SK-N-SH (cell line): Measurements from ENCODE around the gene SLC47A1. TPM values are rescaled to one million over a fixed set of nuclear protein-coding genes. Genes with fewer than 3 reads are reported as not detected.

Source experiments
- CTCF ChIA-PET: fragments of 300-600, 350-600 bp; formaldehyde crosslinking; extraction: SDS; loops from one replicate; lab custom pipeline; 2021; lab: Yijun Ruan, JAX
- POLR2A ChIA-PET: fragments of 350-600 bp; sonication (Branson Sonifier 250); formaldehyde crosslinking; extraction: SDS; loops from one replicate; lab custom pipeline; 2020; ENCODE audit warnings: antibody characterized with exemption, inconsistent platforms; lab: Yijun Ruan, JAX
- DNase-seq: peaks from one replicate; pipeline ENCODE4 v3.0.0; 2012
- H2AFZ ChIP-seq: fragments of 200-600 bp; sonication (generic); 2 replicates; pipeline ENCODE4 v1.8.1; 2016; ENCODE audit warnings: antibody characterized with exemption, mild to moderate bottlenecking, low read depth
- H3F3A ChIP-seq: fragments of 200-600 bp; sonication (generic); replicated peaks from 2 replicates; pipeline ENCODE3; 2016; ENCODE audit warnings: antibody characterized with exemption, mild to moderate bottlenecking; ENCODE audit not compliant: insufficient read depth
- H3K27ac ChIP-seq, 2 experiments: fragments of 200-500 bp in 1 of 2; fragments of 200-600 bp in 1 of 2; sonication (Bioruptor generic) in 1 of 2; sonication (generic), shearing (Covaris generic) in 1 of 2; 2 replicates each; pipeline versions ENCODE4 v1.5.1 to v1.6.1; 2014 to 2016; ENCODE audit warnings: low read depth in 2 of 2, inconsistent platforms in 1 of 2, low read length in 1 of 2, mild to moderate bottlenecking in 1 of 2, mixed read lengths in 1 of 2
- H3K27me3 ChIP-seq: fragments of 200-600 bp; sonication (generic), shearing (Covaris generic); 2 replicates; pipeline ENCODE4 v1.6.1; 2016; ENCODE audit warnings: mixed run types; ENCODE audit not compliant: insufficient read depth
- H3K36me3 ChIP-seq, 2 experiments: fragments of 200-500 bp in 1 of 2; fragments of 200-600 bp in 1 of 2; sonication (Bioruptor generic) in 1 of 2; sonication (generic) in 1 of 2; replicated peaks in 1 of 2; 2 replicates each; pipeline versions ENCODE3 to v1.5.1; 2014 to 2016; ENCODE audit warnings: low read length in 1 of 2, mild to moderate bottlenecking in 1 of 2; ENCODE audit not compliant: insufficient read depth in 2 of 2, control insufficient read depth in 1 of 2
- H3K4me1 ChIP-seq, 2 experiments: fragments of 200-500 bp in 1 of 2; fragments of 200-600 bp in 1 of 2; sonication (Bioruptor generic) in 1 of 2; sonication (generic), shearing (Covaris generic) in 1 of 2; 2 replicates each; pipeline versions ENCODE4 v1.5.1 to v1.6.1; 2014 to 2016; ENCODE audit warnings: low read depth in 1 of 2, low read length in 1 of 2, mixed run types in 1 of 2; ENCODE audit not compliant: insufficient read depth in 2 of 2, control insufficient read depth in 1 of 2
- H3K4me2 ChIP-seq: fragments of 200-600 bp; sonication (generic), shearing (Covaris generic); 2 replicates; pipeline ENCODE4 v1.6.1; 2017; ENCODE audit warnings: mixed run types
- H3K4me3 ChIP-seq, 2 experiments: fragments of 200-500 bp in 1 of 2; fragments of 200-600 bp in 1 of 2; sonication (Bioruptor generic) in 1 of 2; sonication (generic), shearing (Covaris generic) in 1 of 2; 2 replicates each; pipeline versions ENCODE4 v1.5.1 to v1.8.1; 2014 to 2016; ENCODE audit warnings: low read depth in 2 of 2, inconsistent platforms in 1 of 2, low read length in 1 of 2, mild to moderate bottlenecking in 1 of 2, mixed read lengths in 1 of 2, moderate library complexity in 1 of 2
- H3K79me2 ChIP-seq: fragments of 200-600 bp; sonication (generic); 2 replicates; pipeline ENCODE4 v1.8.1; 2017; ENCODE audit warnings: mild to moderate bottlenecking; ENCODE audit not compliant: insufficient read depth
- H3K9ac ChIP-seq: fragments of 200-600 bp; sonication (generic); 2 replicates; pipeline ENCODE4 v1.6.1; 2017; ENCODE audit warnings: mixed run types
- H3K9me2 ChIP-seq: fragments of 200-600 bp; sonication (generic); 2 replicates; pipeline ENCODE4 v1.6.1; 2017; ENCODE audit warnings: mixed run types
- H3K9me3 ChIP-seq: fragments of 200-600 bp; sonication (generic); 2 replicates; pipeline ENCODE4 v1.6.1; 2017; ENCODE audit warnings: mixed run types, mild to moderate bottlenecking, moderate library complexity
- H4K20me1 ChIP-seq: fragments of 200-600 bp; sonication (generic); 2 replicates; pipeline ENCODE4 v1.6.1; 2017; ENCODE audit warnings: mild to moderate bottlenecking, mixed run types; ENCODE audit not compliant: insufficient read depth
- CHD2 ChIP-seq: fragments of 150-350 bp; IDR thresholded peaks from 2 replicates; pipeline ENCODE4 v1.6.1; 2018; ENCODE audit warnings: low read length; ENCODE audit not compliant: partially characterized antibody
- ELF1 ChIP-seq: IDR thresholded peaks from 2 replicates; pipeline ENCODE4 v1.4.0; 2012
- EP300 ChIP-seq, 2 experiments: IDR thresholded peaks; 2 replicates each; pipeline versions ENCODE4 v1.4.0 to v1.6.1; 2012; ENCODE audit warnings: borderline replicate concordance in 1 of 2, low read depth in 1 of 2, low read length in 1 of 2
- FOSL2 ChIP-seq: IDR thresholded peaks from 2 replicates; pipeline ENCODE4 v1.4.0; 2012; ENCODE audit warnings: low read depth, mild to moderate bottlenecking, moderate library complexity, borderline replicate concordance
- FOXJ3 ChIP-seq: sonication (generic); formaldehyde crosslinking; IDR thresholded peaks from 2 replicates; pipeline ENCODE4 v1.5.1; 2020; ENCODE audit warnings: mild to moderate bottlenecking, missing genetic modification reagents
- GATA2 ChIP-seq: sonication (generic); formaldehyde crosslinking; IDR thresholded peaks from 2 replicates; pipeline ENCODE4 v1.5.0; 2020; ENCODE audit warnings: mild to moderate bottlenecking, missing genetic modification reagents
- NFIC ChIP-seq: IDR thresholded peaks from 2 replicates; pipeline ENCODE4 v1.4.0; 2012; ENCODE audit warnings: borderline replicate concordance
- RAD21 ChIP-seq: IDR thresholded peaks from 2 replicates; pipeline ENCODE4 v1.6.1; 2012; ENCODE audit warnings: mild to moderate bottlenecking, low read length
- RXRA ChIP-seq: IDR thresholded peaks from 2 replicates; pipeline ENCODE4 v1.4.0; 2012; ENCODE audit warnings: low read depth, mild to moderate bottlenecking, borderline replicate concordance
- WGBS: methylation state at CpG from one replicate; pipeline ENCODE4 v1.1.6; 2017; ENCODE audit warnings: low lambda C conversion rate; 5-methylcytosine and 5-hydroxymethylcytosine counted together
- polyA plus RNA-seq, 3 experiments: library from polyadenylated mRNA; depleted of rRNA; stranded (reverse); fragments of >200 nt; gene quantifications; 2 replicates each; pipeline ENCODE4 v1.2.3, GENCODE V29; 2012
- TF ChIP-seq, protein P1 (sequence below): fragments of 200-600 bp; sonication (generic); IDR thresholded peaks from 2 replicates; pipeline ENCODE4 v1.6.1; 2017; ENCODE audit warnings: antibody characterized with exemption, mild to moderate bottlenecking, moderate library complexity
- TF ChIP-seq, protein P2 (sequence below): IDR thresholded peaks from 2 replicates; pipeline ENCODE4 v1.4.0; 2012; ENCODE audit warnings: low read depth, borderline replicate concordance
- TF ChIP-seq, protein P3 (sequence below): fragments of 150-350 bp; IDR thresholded peaks from 2 replicates; pipeline ENCODE4 v1.6.1; 2016; ENCODE audit warnings: mild to moderate bottlenecking, low read depth, low read length

The SLC47A1 gene
- polyA plus RNA-seq, 1 of the 3 experiments (the other 2 are of a cell fraction): 3.5 TPM

DNA sequence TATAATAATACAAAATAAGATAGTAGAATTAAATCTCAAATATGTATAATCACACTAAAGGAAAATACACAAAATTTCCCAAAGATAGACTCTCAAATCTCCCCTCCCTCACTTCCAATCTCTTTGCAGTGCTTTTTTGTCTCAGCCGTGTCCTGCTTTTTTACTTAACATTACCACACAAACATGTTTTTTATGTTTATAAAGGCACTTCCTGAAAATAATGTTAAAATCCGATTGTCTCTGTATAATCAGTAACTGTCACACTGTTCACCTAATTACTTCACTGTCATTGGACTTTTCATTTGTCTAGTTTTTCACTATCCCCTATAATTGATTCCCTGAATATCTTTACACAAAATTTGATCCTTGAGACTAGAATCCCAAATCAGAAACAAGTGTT is 76.7 kb downstream of the SLC47A1 start:
- TF ChIP-seq NFIC (no peak), CHD2 (no peak), RXRA (no peak), FOXJ3 (CRISPR knock-in tag) (no peak), ELF1 (no peak), EP300 (IDR thresholded peaks at IDR 0.05; ENCODE audit: borderline replicate concordance in 1 of 2, low read depth in 1 of 2, low read length in 1 of 2) (no peak), FOSL2 (no peak)
- TF ChIP-seq, protein P1, sequence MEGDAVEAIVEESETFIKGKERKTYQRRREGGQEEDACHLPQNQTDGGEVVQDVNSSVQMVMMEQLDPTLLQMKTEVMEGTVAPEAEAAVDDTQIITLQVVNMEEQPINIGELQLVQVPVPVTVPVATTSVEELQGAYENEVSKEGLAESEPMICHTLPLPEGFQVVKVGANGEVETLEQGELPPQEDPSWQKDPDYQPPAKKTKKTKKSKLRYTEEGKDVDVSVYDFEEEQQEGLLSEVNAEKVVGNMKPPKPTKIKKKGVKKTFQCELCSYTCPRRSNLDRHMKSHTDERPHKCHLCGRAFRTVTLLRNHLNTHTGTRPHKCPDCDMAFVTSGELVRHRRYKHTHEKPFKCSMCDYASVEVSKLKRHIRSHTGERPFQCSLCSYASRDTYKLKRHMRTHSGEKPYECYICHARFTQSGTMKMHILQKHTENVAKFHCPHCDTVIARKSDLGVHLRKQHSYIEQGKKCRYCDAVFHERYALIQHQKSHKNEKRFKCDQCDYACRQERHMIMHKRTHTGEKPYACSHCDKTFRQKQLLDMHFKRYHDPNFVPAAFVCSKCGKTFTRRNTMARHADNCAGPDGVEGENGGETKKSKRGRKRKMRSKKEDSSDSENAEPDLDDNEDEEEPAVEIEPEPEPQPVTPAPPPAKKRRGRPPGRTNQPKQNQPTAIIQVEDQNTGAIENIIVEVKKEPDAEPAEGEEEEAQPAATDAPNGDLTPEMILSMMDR: no peak
- TF ChIP-seq, protein P2, sequence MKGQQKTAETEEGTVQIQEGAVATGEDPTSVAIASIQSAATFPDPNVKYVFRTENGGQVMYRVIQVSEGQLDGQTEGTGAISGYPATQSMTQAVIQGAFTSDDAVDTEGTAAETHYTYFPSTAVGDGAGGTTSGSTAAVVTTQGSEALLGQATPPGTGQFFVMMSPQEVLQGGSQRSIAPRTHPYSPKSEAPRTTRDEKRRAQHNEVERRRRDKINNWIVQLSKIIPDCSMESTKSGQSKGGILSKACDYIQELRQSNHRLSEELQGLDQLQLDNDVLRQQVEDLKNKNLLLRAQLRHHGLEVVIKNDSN: no peak
- TF ChIP-seq, protein P3, sequence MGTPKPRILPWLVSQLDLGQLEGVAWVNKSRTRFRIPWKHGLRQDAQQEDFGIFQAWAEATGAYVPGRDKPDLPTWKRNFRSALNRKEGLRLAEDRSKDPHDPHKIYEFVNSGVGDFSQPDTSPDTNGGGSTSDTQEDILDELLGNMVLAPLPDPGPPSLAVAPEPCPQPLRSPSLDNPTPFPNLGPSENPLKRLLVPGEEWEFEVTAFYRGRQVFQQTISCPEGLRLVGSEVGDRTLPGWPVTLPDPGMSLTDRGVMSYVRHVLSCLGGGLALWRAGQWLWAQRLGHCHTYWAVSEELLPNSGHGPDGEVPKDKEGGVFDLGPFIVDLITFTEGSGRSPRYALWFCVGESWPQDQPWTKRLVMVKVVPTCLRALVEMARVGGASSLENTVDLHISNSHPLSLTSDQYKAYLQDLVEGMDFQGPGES: no peak
- TF ChIP-seq, all 33 proteins: peak for 0
- Histone ChIP-seq H2AFZ (no peak overlapping the region), H3K36me3 (no peaks in the 10 kb centered on the region), H3K79me2 (no peaks in the 10 kb centered on the region), H3K27ac (no peak overlapping the region), H3K4me3 (no peak overlapping the region), H3K9me3 (no peaks in the 10 kb centered on the region), H4K20me1 (no peaks in the 10 kb centered on the region), H3K4me1 (no peaks in the 10 kb centered on the region), H3K9me2 (no peaks in the 10 kb centered on the region), H3F3A (peaks cover 5% of the 10 kb centered on the region), H3K27me3 (no peaks in the 10 kb centered on the region), H3K4me2 (no peak overlapping the region), H3K9ac (no peak overlapping the region)
- WGBS: 86% methylated on average over 2 of the region's 2 CpGs
- DNase-seq: no peak
- ChIA-PET CTCF (no interaction called here), POLR2A (no interaction called here)

DNA sequence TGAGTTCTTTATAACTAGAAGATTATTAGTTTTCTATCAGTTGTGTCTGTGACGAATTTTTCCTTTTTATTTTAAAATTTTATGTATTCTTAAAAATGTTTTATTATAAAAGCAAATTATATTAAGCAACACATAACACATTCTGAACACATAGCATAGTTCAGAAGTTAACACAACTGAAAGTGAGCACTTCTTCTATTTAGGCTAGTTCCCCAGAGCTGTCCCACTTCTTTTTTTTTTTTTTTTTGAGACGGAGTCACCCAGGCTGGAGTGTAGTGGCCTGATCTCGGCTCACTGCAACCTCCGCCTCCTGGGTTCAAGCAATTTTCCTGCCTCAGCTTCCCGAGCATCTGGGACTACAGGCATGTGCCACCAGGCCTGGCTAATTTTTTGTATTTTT is 77.2 kb downstream of the SLC47A1 start:
- Histone ChIP-seq H3K27me3 (no peaks in the 10 kb centered on the region), H3K4me2 (no peak overlapping the region), H3K27ac (no peak overlapping the region), H3K4me3 (no peak overlapping the region), H3K9me3 (no peaks in the 10 kb centered on the region), H3K4me1 (no peaks in the 10 kb centered on the region), H3K9ac (no peak overlapping the region), H2AFZ (no peak overlapping the region), H3K36me3 (no peaks in the 10 kb centered on the region), H3F3A (peaks cover 5% of the 10 kb centered on the region), H3K9me2 (no peaks in the 10 kb centered on the region), H4K20me1 (no peaks in the 10 kb centered on the region), H3K79me2 (no peaks in the 10 kb centered on the region)
- DNase-seq: no peak
- TF ChIP-seq ELF1: no peak
- TF ChIP-seq, protein P1: no peak
- TF ChIP-seq GATA2 (CRISPR knock-in tag): no peak
- TF ChIP-seq EP300 (IDR thresholded peaks at IDR 0.05; ENCODE audit: borderline replicate concordance in 1 of 2, low read depth in 1 of 2, low read length in 1 of 2): no peak
- no peak for TF ChIP-seq RAD21
- ChIA-PET POLR2A (no interaction called here), CTCF (no interaction called here)
- 73% methylated on average over 5 of the region's 5 CpGs for WGBS
